DOHH2 (cell line): ENCODE results near the gene CFAP100.

Source experiments
- H3F3A ChIP-seq: fragments of 200-600 bp; sonication (generic), shearing (Covaris generic); 2 replicates; pipeline ENCODE4 v1.6.0; 2016; ENCODE audit warnings: antibody characterized with exemption, mild to moderate bottlenecking; ENCODE audit not compliant: control insufficient read depth, insufficient read depth
- H3K27ac ChIP-seq: fragments of 200-600 bp; sonication (generic); 2 replicates; pipeline ENCODE4 v1.5.1; 2014; ENCODE audit warnings: low read depth, mild to moderate bottlenecking, low read length, moderate library complexity
- H3K27me3 ChIP-seq: fragments of 200-600 bp; sonication (generic); 2 replicates; pipeline ENCODE4 v1.6.1; 2014; ENCODE audit warnings: mild to moderate bottlenecking, low read length, mixed read lengths; ENCODE audit not compliant: control insufficient read depth
- H3K36me3 ChIP-seq: fragments of 200-600 bp; sonication (generic); 2 replicates; pipeline ENCODE4 v1.6.1; 2014; ENCODE audit warnings: mild to moderate bottlenecking, low read length, moderate library complexity, mixed read lengths; ENCODE audit not compliant: control insufficient read depth
- H3K4me1 ChIP-seq: fragments of 200-600 bp; sonication (generic); 2 replicates; pipeline ENCODE4 v1.6.1; 2014; ENCODE audit warnings: mild to moderate bottlenecking, low read length, mixed read lengths; ENCODE audit not compliant: control insufficient read depth
- H3K4me2 ChIP-seq: fragments of 200-600 bp; sonication (generic); 2 replicates; pipeline ENCODE4 v1.6.0; 2014; ENCODE audit warnings: mild to moderate bottlenecking, low read length, moderate library complexity
- H3K4me3 ChIP-seq: fragments of 200-600 bp; sonication (generic); 2 replicates; pipeline ENCODE4 v1.5.1; 2014; ENCODE audit warnings: mild to moderate bottlenecking, low read length, mixed read lengths
- H3K79me2 ChIP-seq: fragments of 200-600 bp; sonication (generic); 2 replicates; pipeline ENCODE4 v1.6.1; 2014; ENCODE audit warnings: mild to moderate bottlenecking, low read length, mixed read lengths; ENCODE audit not compliant: control insufficient read depth
- H3K9me2 ChIP-seq: fragments of 200-600 bp; sonication (generic); replicated peaks from 2 replicates; pipeline ENCODE4 v1.6.1; 2014; ENCODE audit warnings: mild to moderate bottlenecking, low read length, mixed read lengths; ENCODE audit not compliant: control insufficient read depth
- H3K9me3 ChIP-seq: fragments of 200-600 bp; sonication (generic); 2 replicates; pipeline ENCODE4 v1.6.1; 2014; ENCODE audit warnings: antibody characterized with exemption, low read length, mixed read lengths; ENCODE audit not compliant: control insufficient read depth, insufficient read depth
- H4K20me1 ChIP-seq: fragments of 200-600 bp; sonication (generic); 2 replicates; pipeline ENCODE4 v1.6.0; 2014; ENCODE audit warnings: low read depth, mild to moderate bottlenecking, antibody characterized with exemption, low read length, moderate library complexity; ENCODE audit not compliant: control insufficient read depth, insufficient read depth
- CTCF ChIP-seq: fragments of 200-600 bp; sonication (generic); IDR thresholded peaks from one replicate; pipeline ENCODE4 v1.5.1; 2014; ENCODE audit warnings: antibody characterized with exemption, mild to moderate bottlenecking, low read depth, low read length; ENCODE audit not compliant: poor library complexity, severe bottlenecking
- EZH2phosphoT487 ChIP-seq: fragments of 200-600 bp; sonication (generic); IDR thresholded peaks from 2 replicates; pipeline ENCODE4 v1.6.1; 2017; ENCODE audit warnings: borderline replicate concordance, mild to moderate bottlenecking, antibody characterized with exemption, low read length, moderate library complexity, mixed read lengths

CFAP100 gene

GRCh38 chr3:126381966-126382365, 12.7 kb upstream of the CFAP100 start:
- no peak for TF ChIP-seq CTCF
- TF ChIP-seq EZH2phosphoT487, result no peak
- H3K9me2 ChIP-seq, result no peaks in the 10 kb centered on the region
- H3K4me3 ChIP-seq, result no peak overlapping the region
- no peak overlapping the region for H3K27ac ChIP-seq
- H3K36me3 ChIP-seq, result no peaks in the 10 kb centered on the region
- no peaks in the 10 kb centered on the region for H4K20me1 ChIP-seq
- H3K79me2 ChIP-seq, result no peaks in the 10 kb centered on the region
- no peak overlapping the region for H3K4me2 ChIP-seq
- H3K9me3 ChIP-seq, result no peaks in the 10 kb centered on the region
- H3K4me1 ChIP-seq, result no peaks in the 10 kb centered on the region
- no peaks in the 10 kb centered on the region for H3F3A ChIP-seq
- no peaks in the 10 kb centered on the region for H3K27me3 ChIP-seq

GRCh38 chr3:126389112-126389793, 5.5 kb upstream of the CFAP100 start:
- Histone ChIP-seq H3K4me1 (peaks cover 9% of the 10 kb centered on the region), H4K20me1 (no peaks in the 10 kb centered on the region), H3K9me3 (no peaks in the 10 kb centered on the region), H3K27ac (no peak overlapping the region), H3K9me2 (no peaks in the 10 kb centered on the region), H3K4me3 (peak overlapping the region; percentile 45), H3K36me3 (no peaks in the 10 kb centered on the region), H3F3A (no peaks in the 10 kb centered on the region), H3K79me2 (no peaks in the 10 kb centered on the region), H3K4me2 (peak overlapping the region; percentile 48), H3K27me3 (peaks cover 9% of the 10 kb centered on the region)
- TF ChIP-seq CTCF, result peak; percentile 97
- no peak for TF ChIP-seq EZH2phosphoT487

- peak overlapping the region; percentile 38 for H3K4me3 ChIP-seq
- no peak for TF ChIP-seq CTCF
- no peak for TF ChIP-seq EZH2phosphoT487
- peak overlapping the region; percentile 48 for H3K4me2 ChIP-seq
- no peaks in the 10 kb centered on the region for H3K9me2 ChIP-seq
- H3K36me3 ChIP-seq, result no peaks in the 10 kb centered on the region
- H3K27me3 ChIP-seq, result peaks cover 9% of the 10 kb centered on the region
- H3K79me2 ChIP-seq, result no peaks in the 10 kb centered on the region
- no peak overlapping the region for H3K27ac ChIP-seq
- no peaks in the 10 kb centered on the region for H4K20me1 ChIP-seq
- no peaks in the 10 kb centered on the region for H3K9me3 ChIP-seq
- peaks cover 9% of the 10 kb centered on the region for H3K4me1 ChIP-seq
- no peaks in the 10 kb centered on the region for H3F3A ChIP-seq
These were observed 4.9 kb upstream of the CFAP100 start for GRCh38 chr3:126389794-126390146.
